ENCODE measurements around the gene TMA7. TPM values are rescaled to one million over a fixed set of nuclear protein-coding genes. Genes with fewer than 3 reads are reported as not detected.

TMA7 gene
- total and polyA plus RNA-seq, 2 of the 13 experiments (the other 11 are each of a cell fraction or from before 2014, with no cell fraction given) = 100 to 486 TPM

DNA sequence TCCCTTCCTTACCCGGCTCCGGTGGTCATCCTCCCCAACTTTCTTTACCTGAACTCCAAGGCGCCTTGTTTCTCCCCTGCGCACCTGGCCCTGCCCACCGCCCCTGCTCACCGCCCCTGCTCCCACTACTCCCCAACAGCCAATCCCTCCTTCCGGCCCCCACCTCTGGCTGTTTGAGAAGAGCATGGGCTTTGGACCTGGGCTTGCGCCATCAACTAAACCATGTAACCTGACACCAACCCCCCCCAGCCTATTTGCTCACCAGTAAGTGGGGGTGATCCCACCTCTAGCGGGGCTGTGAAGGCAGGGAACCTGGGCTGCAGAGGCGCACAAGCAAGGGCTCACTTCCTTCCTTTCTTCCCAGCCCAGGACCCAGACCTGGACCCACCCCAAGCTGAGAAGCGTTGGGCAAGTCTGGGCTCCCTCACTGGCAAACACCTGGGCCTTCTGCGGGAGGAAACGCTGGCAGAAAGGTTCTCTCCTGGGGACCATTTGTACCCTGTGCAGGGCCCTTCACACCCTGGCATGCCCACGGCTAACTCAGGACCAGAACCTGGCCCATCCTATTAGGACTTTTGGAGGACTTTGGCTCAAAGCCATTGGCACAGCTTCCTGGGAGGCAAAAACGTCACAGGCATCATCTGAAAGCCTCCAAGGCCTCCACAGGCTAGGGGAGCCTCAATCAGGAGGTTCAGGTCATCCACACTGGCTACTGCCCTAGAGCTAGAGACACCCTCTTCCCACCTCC lies 9.9 kb upstream of the TMA7 start, which contains the start of gene PLXNB1 (continued):
- TF ChIP-seq ZNF329 (CRISPR knock-in tag; IDR thresholded peaks at IDR 0.05; ENCODE audit: low read depth) = no peak
- peak; percentile 52; the same call in 1 of the 2 replicates for TF ChIP-seq SAFB2 (CRISPR knock-in tag; IDR thresholded peaks at IDR 0.05; ENCODE audit: borderline replicate concordance, low read depth)
- TF ChIP-seq ZNF12 (CRISPR knock-in tag; IDR thresholded peaks at IDR 0.05) = peak; percentile 57; the same call in 1 of the 2 replicates
- TF ChIP-seq, protein P1, sequence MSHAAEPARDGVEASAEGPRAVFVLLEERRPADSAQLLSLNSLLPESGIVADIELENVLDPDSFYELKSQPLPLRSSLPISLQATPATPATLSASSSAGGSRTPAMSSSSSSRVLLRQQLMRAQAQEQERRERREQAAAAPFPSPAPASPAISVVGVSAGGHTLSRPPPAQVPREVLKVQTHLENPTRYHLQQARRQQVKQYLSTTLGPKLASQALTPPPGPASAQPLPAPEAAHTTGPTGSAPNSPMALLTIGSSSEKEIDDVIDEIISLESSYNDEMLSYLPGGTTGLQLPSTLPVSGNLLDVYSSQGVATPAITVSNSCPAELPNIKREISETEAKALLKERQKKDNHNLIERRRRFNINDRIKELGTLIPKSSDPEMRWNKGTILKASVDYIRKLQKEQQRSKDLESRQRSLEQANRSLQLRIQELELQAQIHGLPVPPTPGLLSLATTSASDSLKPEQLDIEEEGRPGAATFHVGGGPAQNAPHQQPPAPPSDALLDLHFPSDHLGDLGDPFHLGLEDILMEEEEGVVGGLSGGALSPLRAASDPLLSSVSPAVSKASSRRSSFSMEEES (CRISPR knock-in tag; IDR thresholded peaks at IDR 0.05) = no peak; the same call in 1 of the 2 replicates
- TF ChIP-seq SYNCRIP (IDR thresholded peaks at IDR 0.05; ENCODE audit: insufficient read depth, low read depth, low read length) = no peak
- no peak; the same call in 1 of the 2 replicates for TF ChIP-seq GLI4 (CRISPR knock-in tag; IDR thresholded peaks at IDR 0.05; ENCODE audit: borderline replicate concordance)
- no peak for TF ChIP-seq ZBTB42 (CRISPR knock-in tag; IDR thresholded peaks at IDR 0.05)
- no peak for TF ChIP-seq ZNF20 (CRISPR knock-in tag; IDR thresholded peaks at IDR 0.05)
- TF ChIP-seq, protein P2, sequence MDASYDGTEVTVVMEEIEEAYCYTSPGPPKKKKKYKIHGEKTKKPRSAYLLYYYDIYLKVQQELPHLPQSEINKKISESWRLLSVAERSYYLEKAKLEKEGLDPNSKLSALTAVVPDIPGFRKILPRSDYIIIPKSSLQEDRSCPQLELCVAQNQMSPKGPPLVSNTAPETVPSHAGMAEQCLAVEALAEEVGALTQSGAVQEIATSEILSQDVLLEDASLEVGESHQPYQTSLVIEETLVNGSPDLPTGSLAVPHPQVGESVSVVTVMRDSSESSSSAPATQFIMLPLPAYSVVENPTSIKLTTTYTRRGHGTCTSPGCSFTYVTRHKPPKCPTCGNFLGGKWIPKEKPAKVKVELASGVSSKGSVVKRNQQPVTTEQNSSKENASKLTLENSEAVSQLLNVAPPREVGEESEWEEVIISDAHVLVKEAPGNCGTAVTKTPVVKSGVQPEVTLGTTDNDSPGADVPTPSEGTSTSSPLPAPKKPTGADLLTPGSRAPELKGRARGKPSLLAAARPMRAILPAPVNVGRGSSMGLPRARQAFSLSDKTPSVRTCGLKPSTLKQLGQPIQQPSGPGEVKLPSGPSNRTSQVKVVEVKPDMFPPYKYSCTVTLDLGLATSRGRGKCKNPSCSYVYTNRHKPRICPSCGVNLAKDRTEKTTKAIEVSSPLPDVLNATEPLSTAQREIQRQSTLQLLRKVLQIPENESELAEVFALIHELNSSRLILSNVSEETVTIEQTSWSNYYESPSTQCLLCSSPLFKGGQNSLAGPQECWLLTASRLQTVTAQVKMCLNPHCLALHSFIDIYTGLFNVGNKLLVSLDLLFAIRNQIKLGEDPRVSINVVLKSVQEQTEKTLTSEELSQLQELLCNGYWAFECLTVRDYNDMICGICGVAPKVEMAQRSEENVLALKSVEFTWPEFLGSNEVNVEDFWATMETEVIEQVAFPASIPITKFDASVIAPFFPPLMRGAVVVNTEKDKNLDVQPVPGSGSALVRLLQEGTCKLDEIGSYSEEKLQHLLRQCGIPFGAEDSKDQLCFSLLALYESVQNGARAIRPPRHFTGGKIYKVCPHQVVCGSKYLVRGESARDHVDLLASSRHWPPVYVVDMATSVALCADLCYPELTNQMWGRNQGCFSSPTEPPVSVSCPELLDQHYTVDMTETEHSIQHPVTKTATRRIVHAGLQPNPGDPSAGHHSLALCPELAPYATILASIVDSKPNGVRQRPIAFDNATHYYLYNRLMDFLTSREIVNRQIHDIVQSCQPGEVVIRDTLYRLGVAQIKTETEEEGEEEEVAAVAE (CRISPR knock-in tag; IDR thresholded peaks at IDR 0.05; ENCODE audit: borderline replicate concordance) = no peak
- TF ChIP-seq, protein P3, sequence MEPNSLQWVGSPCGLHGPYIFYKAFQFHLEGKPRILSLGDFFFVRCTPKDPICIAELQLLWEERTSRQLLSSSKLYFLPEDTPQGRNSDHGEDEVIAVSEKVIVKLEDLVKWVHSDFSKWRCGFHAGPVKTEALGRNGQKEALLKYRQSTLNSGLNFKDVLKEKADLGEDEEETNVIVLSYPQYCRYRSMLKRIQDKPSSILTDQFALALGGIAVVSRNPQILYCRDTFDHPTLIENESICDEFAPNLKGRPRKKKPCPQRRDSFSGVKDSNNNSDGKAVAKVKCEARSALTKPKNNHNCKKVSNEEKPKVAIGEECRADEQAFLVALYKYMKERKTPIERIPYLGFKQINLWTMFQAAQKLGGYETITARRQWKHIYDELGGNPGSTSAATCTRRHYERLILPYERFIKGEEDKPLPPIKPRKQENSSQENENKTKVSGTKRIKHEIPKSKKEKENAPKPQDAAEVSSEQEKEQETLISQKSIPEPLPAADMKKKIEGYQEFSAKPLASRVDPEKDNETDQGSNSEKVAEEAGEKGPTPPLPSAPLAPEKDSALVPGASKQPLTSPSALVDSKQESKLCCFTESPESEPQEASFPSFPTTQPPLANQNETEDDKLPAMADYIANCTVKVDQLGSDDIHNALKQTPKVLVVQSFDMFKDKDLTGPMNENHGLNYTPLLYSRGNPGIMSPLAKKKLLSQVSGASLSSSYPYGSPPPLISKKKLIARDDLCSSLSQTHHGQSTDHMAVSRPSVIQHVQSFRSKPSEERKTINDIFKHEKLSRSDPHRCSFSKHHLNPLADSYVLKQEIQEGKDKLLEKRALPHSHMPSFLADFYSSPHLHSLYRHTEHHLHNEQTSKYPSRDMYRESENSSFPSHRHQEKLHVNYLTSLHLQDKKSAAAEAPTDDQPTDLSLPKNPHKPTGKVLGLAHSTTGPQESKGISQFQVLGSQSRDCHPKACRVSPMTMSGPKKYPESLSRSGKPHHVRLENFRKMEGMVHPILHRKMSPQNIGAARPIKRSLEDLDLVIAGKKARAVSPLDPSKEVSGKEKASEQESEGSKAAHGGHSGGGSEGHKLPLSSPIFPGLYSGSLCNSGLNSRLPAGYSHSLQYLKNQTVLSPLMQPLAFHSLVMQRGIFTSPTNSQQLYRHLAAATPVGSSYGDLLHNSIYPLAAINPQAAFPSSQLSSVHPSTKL (CRISPR knock-in tag; IDR thresholded peaks at IDR 0.05) = peak; percentile 82
- TF ChIP-seq NCOA2 (CRISPR knock-in tag; IDR thresholded peaks at IDR 0.05) = peak; percentile 93
- TF ChIP-seq ZNF414 (CRISPR knock-in tag; IDR thresholded peaks at IDR 0.05) = peak; percentile 96
- TF ChIP-seq ZNF670 (CRISPR knock-in tag; IDR thresholded peaks at IDR 0.05; ENCODE audit: borderline replicate concordance) = no peak; the same call in 1 of the 2 replicates
- no peak for TF ChIP-seq KLF13 (CRISPR knock-in tag; IDR thresholded peaks at IDR 0.05)
- TF ChIP-seq ZNF567 (CRISPR knock-in tag; IDR thresholded peaks at IDR 0.05; ENCODE audit: borderline replicate concordance) = no peak
